Left ventricle myocardium inferior (tissue), 1 donor: ENCODE results near the gene GATAD2B. TPM values are rescaled to one million over a fixed set of nuclear protein-coding genes. Genes with fewer than 3 reads are reported as not detected.

Experiments used
- DNase-seq: peaks from one replicate; pipeline ENCODE4 v3.0.0-alpha.2; 2020
- H3K27ac ChIP-seq: fragments of 200-600 bp; replicated peaks from 2 replicates; pipeline ENCODE4 v1.8.0; 2021
- H3K27me3 ChIP-seq: fragments of 200-600 bp; 2 replicates; pipeline ENCODE4 v1.8.0; 2021; ENCODE audit warnings: low read depth
- H3K36me3 ChIP-seq: fragments of 200-600 bp; 2 replicates; pipeline ENCODE4 v1.8.0; 2021
- H3K4me1 ChIP-seq: fragments of 200-600 bp; 2 replicates; pipeline ENCODE4 v1.8.0; 2021
- H3K4me3 ChIP-seq: fragments of 200-600 bp; 2 replicates; pipeline ENCODE4 v1.8.0; 2021; ENCODE audit warnings: mild to moderate bottlenecking, moderate library complexity
- H3K9me3 ChIP-seq: fragments of 200-600 bp; replicated peaks from 2 replicates; pipeline ENCODE4 v1.8.0; 2021
- CTCF ChIP-seq: fragments of 200-600 bp; IDR thresholded peaks from 2 replicates; pipeline ENCODE4 v1.8.0; 2021; ENCODE audit warnings: antibody characterized with exemption, mild to moderate bottlenecking, borderline replicate concordance
- intact Hi-C: fragments of 100-400 bp; cut with micrococcal nuclease; formaldehyde crosslinking; loops from one replicate; pipeline ENCODE4 v1.11.0; 2022
- total RNA-seq: library from RNA; stranded (reverse); fragmentation: NEBNext Ultra II Directional; extraction: Animal tissue kit (Norgen Biotek cat#: 25700); gene quantifications from one replicate; pipeline ENCODE4 v1.2.1, GENCODE V29; 2021
- donor health status: DM: no; HTN: yes; CAD: no; lungs with severe emphysema.

Gene GATAD2B
- total RNA-seq, 1 donor from 2014 or later, result 35.4 TPM

GRCh38 chr1:153944005-153944826, 21.4 kb upstream of the GATAD2B start:
- Histone ChIP-seq H3K36me3 (peaks cover 54% of the 10 kb centered on the region), H3K9me3 (no peaks in the 10 kb centered on the region), H3K27ac (peak overlapping the region; percentile 99), H3K4me1 (peaks cover 43% of the 10 kb centered on the region), H3K4me3 (peak overlapping the region; percentile 91), H3K27me3 (no peaks in the 10 kb centered on the region)
- intact Hi-C loops, result no loop called here
- TF ChIP-seq CTCF, result no peak
- no peak for DNase-seq

DNA sequence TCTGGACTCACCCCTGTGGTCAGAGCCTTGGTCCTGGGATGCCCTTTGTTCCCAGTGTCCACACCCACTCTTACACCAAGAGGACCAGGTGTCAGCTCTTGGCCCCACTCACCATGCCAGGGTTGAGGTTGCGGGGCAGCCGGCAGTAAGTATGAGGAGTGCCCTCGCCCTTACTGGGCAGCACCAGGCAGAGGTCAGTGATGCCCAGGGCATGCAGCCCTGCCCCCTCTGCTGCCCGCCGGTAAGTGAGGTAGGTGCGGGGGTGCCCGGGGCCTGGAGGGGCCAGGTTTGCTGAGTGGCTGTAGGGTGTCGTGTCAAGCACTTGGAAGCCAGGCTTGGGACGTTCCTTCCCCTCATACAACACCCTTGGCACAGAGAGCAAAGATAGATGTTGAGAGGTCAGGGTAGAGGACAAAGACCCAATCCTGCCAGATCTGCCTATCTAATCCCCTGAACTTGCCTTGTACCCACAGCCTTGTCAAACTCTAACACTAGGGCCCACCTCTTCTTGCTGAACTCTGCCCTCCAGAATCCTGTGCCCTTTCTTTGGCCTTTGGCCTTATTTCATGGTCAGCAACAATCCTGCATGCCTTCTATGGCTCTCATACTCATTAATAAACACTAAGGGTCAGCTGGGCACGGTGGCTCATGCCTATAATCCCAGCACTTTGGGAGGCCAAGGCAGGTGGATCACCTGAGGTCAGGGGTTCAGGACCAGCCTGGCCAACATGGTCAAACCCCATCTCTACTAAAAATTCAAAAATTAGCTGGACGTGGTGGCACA, 20.2 kb upstream of the GATAD2B start:
- Histone ChIP-seq H3K27me3 (no peaks in the 10 kb centered on the region), H3K4me3 (no peak overlapping the region), H3K4me1 (peaks cover 43% of the 10 kb centered on the region), H3K36me3 (peaks cover 53% of the 10 kb centered on the region), H3K9me3 (no peaks in the 10 kb centered on the region), H3K27ac (peak overlapping the region; percentile 99)
- TF ChIP-seq CTCF, result no peak
- intact Hi-C loops, result no loop called here
- no peak for DNase-seq

GRCh38 chr1:153941826-153942725, 19.3 kb upstream of the GATAD2B start:
- peak overlapping the region; percentile 99 for H3K27ac ChIP-seq
- peaks cover 56% of the 10 kb centered on the region for H3K36me3 ChIP-seq
- intact Hi-C loops, result no loop called here
- no peak for TF ChIP-seq CTCF
- H3K27me3 ChIP-seq, result no peaks in the 10 kb centered on the region
- peaks cover 41% of the 10 kb centered on the region for H3K4me1 ChIP-seq
- no peak overlapping the region for H3K4me3 ChIP-seq
- DNase-seq, result no peak
- no peaks in the 10 kb centered on the region for H3K9me3 ChIP-seq

DNA sequence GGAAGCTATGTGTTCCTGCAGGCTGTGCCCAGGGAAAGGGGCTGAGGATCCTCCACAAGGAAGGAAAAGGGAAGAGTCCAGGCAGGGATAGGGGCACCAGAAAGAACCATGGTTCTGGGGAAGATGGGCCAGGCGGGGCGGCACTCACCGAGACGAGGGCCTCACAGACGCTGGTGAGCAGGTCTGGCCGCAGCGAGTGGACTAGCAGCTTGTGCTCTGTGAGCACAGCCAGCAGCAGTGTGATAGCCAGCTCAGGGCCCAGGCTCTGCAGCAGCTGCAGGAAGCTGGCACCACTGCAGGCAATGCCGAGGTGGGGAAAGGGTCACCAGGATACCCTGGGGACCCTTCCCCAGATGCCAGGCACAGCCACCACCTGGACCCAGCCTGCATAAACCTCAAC, 18.0 kb upstream of the GATAD2B start:
- Histone ChIP-seq H3K4me1 (peaks cover 36% of the 10 kb centered on the region), H3K4me3 (no peak overlapping the region), H3K9me3 (no peaks in the 10 kb centered on the region), H3K27ac (no peak overlapping the region), H3K36me3 (peaks cover 69% of the 10 kb centered on the region), H3K27me3 (no peaks in the 10 kb centered on the region)
- intact Hi-C loops, result no loop called here
- no peak for DNase-seq
- no peak for TF ChIP-seq CTCF

- H3K4me1 ChIP-seq, result peaks cover 23% of the 10 kb centered on the region
- H3K27ac ChIP-seq, result no peak overlapping the region
- DNase-seq, result no peak
- TF ChIP-seq CTCF, result no peak
- no peak overlapping the region for H3K4me3 ChIP-seq
- H3K9me3 ChIP-seq, result no peaks in the 10 kb centered on the region
- no peaks in the 10 kb centered on the region for H3K27me3 ChIP-seq
- peaks cover 82% of the 10 kb centered on the region for H3K36me3 ChIP-seq
- intact Hi-C loops, result no loop called here
Observed at GRCh38 chr1:153939476-153939875, 16.7 kb upstream of the GATAD2B start.
